SU-DHL-6 (cell line): ENCODE data around the gene NOP53.

Experiments used
- CTCF ChIP-seq: fragments of 200-600 bp; sonication (generic); IDR thresholded peaks from one replicate; pipeline ENCODE4 v1.5.1; 2017; ENCODE audit warnings: antibody characterized with exemption, mild to moderate bottlenecking, low read length, moderate library complexity; ENCODE audit not compliant: insufficient read depth, poor library complexity, severe bottlenecking
- EZH2phosphoT487 ChIP-seq: fragments of 200-600 bp; sonication (generic), shearing (Covaris generic); conservative IDR thresholded peaks from 2 replicates; pipeline ENCODE4 v1.6.1; 2018; ENCODE audit warnings: mild to moderate bottlenecking, antibody characterized with exemption, low read length, moderate library complexity, mixed read lengths

DNA sequence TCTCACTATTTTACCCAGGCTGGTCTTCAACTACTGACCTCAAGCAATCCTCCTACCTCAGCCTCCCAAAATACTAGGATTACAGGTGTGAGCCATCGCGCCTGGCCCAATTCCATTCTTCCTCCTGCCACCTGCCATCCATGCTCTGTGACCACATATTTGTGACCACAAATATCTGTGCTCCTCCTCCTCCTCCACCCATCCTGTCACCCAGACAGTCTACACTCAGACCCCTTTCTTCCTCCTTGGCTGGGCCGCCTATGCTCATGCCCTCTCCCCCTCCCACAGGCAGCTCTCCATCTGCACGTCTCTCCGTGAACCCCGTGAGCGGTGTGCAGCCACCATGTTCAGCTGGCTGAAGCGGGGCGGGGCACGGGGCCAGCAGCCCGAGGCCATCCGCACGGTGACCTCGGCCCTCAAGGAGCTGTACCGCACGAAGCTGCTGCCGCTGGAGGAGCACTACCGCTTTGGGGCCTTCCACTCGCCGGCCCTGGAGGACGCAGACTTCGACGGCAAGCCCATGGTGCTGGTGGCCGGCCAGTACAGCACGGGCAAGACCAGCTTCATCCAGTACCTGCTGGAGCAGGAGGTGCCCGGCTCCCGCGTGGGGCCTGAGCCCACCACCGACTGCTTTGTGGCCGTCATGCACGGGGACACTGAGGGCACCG is 28.9 kb upstream of the NOP53 start:
- TF ChIP-seq CTCF (no peak), EZH2phosphoT487 (no peak)
